HepG2 (cell line): ENCODE data around the gene WIPF2. TPM values are rescaled to one million over a fixed set of nuclear protein-coding genes. Genes with fewer than 3 reads are reported as not detected.

Source experiments
- BORCS8-MEF2B ChIP-seq: sonication (generic); formaldehyde crosslinking; IDR thresholded peaks from 2 replicates; pipeline ENCODE4 v1.8.0; 2022; ENCODE audit warnings: mild to moderate bottlenecking, missing genetic modification reagents
- DNMT3B ChIP-seq: conservative IDR thresholded peaks from 2 replicates; pipeline ENCODE4 v1.6.1; 2016; ENCODE audit warnings: missing biosample characterization, control low read depth
- FIP1L1 ChIP-seq: fragments of 200-400 bp; formaldehyde crosslinking; IDR thresholded peaks from 2 replicates; pipeline ENCODE4 v1.6.1; 2018; ENCODE audit warnings: low read depth, mild to moderate bottlenecking, low read length, moderate library complexity, borderline replicate concordance; ENCODE audit not compliant: insufficient read depth
- FOXJ3 ChIP-seq: sonication (generic); formaldehyde crosslinking; IDR thresholded peaks from 2 replicates; pipeline ENCODE4 v1.4.0; 2020; ENCODE audit warnings: missing genetic modification reagents, mild to moderate bottlenecking, borderline replicate concordance
- HNRNPLL ChIP-seq: fragments of 200-400 bp; formaldehyde crosslinking; IDR thresholded peaks from 2 replicates; pipeline ENCODE4 v1.6.1; 2017; ENCODE audit warnings: mild to moderate bottlenecking, low read depth, low read length; ENCODE audit not compliant: poor library complexity, severe bottlenecking
- KMT2B ChIP-seq: IDR thresholded peaks from 2 replicates; pipeline ENCODE4 v1.6.1; 2016; ENCODE audit warnings: missing genetic modification reagents, missing compliant biosample characterization
- ZBTB38 ChIP-seq: sonication (generic); formaldehyde crosslinking; IDR thresholded peaks from 2 replicates; pipeline ENCODE4 v1.5.1; 2020; ENCODE audit warnings: mild to moderate bottlenecking, missing genetic modification reagents
- ZNF207 ChIP-seq: fragments of 450-650 bp; IDR thresholded peaks from 2 replicates; pipeline ENCODE4 v1.6.1; 2016; ENCODE audit warnings: antibody characterized with exemption, borderline replicate concordance
- ZNF547 ChIP-seq: sonication (generic); formaldehyde crosslinking; IDR thresholded peaks from 2 replicates; pipeline ENCODE4 v1.5.1; 2020; ENCODE audit warnings: mild to moderate bottlenecking, missing genetic modification reagents
- ZNF614 ChIP-seq: IDR thresholded peaks from 2 replicates; pipeline ENCODE4 v1.6.1; 2018; ENCODE audit warnings: missing biosample characterization, missing genetic modification reagents, inconsistent platforms, borderline replicate concordance
- ZNF75D ChIP-seq: sonication (generic); formaldehyde crosslinking; IDR thresholded peaks from 2 replicates; pipeline ENCODE4 v1.8.1; 2023; ENCODE audit warnings: missing genetic modification reagents, mild to moderate bottlenecking, borderline replicate concordance
- polyA plus RNA-seq, 8 experiments: library from polyadenylated mRNA; depleted of rRNA in 3 of 8; stranded (reverse) in 7 of 8; unstranded in 1 of 8; fragments of >200 nt; fragmentation: Illumina TruSeq in 4 of 8; extraction: Trizol in 4 of 8; gene quantifications; 2 replicates each; pipeline versions ENCODE4 v1.2.1 to v1.2.3, GENCODE V29; 2011 to 2016; ENCODE audit warnings: low read depth in 4 of 8, missing spikeins in 1 of 8, mixed read lengths in 1 of 8; ENCODE audit not compliant: insufficient read depth in 1 of 8
- total RNA-seq, 5 experiments: library from RNA; depleted of rRNA; stranded (reverse); fragments of >200 nt; fragmentation: Illumina TruSeq; extraction: Trizol; gene quantifications; 2 replicates each; pipeline ENCODE4 v1.2.3, GENCODE V29; 2016; ENCODE audit warnings: low read depth in 1 of 5
- TF ChIP-seq, protein P1 (sequence below): sonication (generic); formaldehyde crosslinking; IDR thresholded peaks from 2 replicates; pipeline ENCODE4 v1.4.0; 2020; ENCODE audit warnings: missing genetic modification reagents, mild to moderate bottlenecking, borderline replicate concordance
- TF ChIP-seq, protein P2 (sequence below): sonication (generic); formaldehyde crosslinking; IDR thresholded peaks from 2 replicates; pipeline ENCODE4 v1.5.0; 2020; ENCODE audit warnings: missing genetic modification reagents, mild to moderate bottlenecking, borderline replicate concordance
- TF ChIP-seq, protein P3 (sequence below): sonication (generic); formaldehyde crosslinking; IDR thresholded peaks from 2 replicates; pipeline ENCODE4 v1.5.0; 2020; ENCODE audit warnings: mild to moderate bottlenecking, missing genetic modification reagents, borderline replicate concordance

Gene WIPF2
- total and polyA plus RNA-seq, 2 of the 13 experiments (the other 11 are each of a cell fraction or from before 2014, with no cell fraction given), result 7.2 to 10.8 TPM

DNA sequence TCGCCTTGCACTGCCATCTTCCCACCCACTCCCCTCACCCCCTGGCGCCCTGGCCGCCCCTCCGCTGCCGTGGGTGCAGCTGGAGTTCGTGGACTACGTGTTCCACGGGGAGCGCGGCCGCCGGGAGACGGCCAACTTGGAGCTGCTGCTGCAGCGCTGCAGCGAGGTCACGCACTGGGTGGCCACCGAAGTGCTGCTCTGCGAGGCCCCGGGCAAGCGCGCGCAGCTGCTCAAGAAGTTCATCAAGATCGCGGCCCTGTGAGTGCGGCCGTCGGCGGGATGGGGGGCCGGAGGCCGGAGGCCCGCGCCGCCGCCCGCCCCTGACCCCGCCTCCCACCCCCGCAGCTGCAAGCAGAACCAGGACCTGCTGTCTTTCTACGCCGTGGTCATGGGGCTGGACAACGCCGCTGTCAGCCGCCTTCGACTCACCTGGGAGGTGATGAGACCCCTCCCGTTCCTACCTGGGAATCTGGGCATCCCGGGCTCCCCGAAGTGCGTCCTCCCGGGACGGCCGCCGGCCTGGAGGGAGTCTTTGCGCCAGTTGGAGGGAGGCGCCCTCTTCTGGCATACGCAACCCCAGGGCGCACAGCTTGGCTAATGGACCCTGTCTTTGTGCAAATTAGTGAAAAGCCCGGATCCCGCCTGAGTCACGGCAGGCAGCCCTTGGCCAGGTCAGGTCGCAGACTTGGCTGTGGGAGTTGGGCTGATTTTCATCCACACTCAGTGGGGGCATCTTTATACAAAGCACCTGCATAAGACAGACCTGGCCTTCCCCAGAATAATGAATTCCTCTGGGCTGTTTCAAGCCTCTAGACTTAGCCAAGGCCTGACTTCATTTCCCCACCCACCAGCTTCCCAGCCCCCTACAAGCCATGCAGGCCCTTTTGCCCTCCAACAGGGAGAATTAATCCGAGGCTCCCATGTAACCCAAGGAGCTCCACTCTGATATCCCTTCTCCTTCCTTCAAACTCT, 27.6 kb upstream of the WIPF2 start (continued):
- peak; percentile 80; the same call in 1 of the 2 replicates for TF ChIP-seq ZNF547 (CRISPR knock-in tag)
- TF ChIP-seq, protein P1, sequence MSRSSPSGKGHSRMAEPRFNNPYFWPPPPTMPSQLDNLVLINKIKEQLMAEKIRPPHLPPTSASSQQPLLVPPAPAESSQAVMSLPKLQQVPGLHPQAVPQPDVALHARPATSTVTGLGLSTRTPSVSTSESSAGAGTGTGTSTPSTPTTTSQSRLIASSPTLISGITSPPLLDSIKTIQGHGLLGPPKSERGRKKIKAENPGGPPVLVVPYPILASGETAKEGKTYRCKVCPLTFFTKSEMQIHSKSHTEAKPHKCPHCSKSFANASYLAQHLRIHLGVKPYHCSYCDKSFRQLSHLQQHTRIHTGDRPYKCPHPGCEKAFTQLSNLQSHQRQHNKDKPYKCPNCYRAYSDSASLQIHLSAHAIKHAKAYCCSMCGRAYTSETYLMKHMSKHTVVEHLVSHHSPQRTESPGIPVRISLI (CRISPR knock-in tag), result peak; percentile 51; the same call in 1 of the 2 replicates
- no peak for TF ChIP-seq FOXJ3
- 0 out of 2 replicates have a peak, but pooled peaks have one; percentile 51 for TF ChIP-seq FIP1L1
- peak; percentile 82 for TF ChIP-seq ZNF614 (CRISPR knock-in tag)
- TF ChIP-seq ZNF75D, result no peak
- peak; percentile 57 for TF ChIP-seq BORCS8-MEF2B
- TF ChIP-seq HNRNPLL, result peak; percentile 92
- 0 out of 2 replicates have a peak, but pooled peaks have one; percentile 25 for TF ChIP-seq DNMT3B
- TF ChIP-seq ZBTB38, result peak; percentile 65
- 0 out of 2 replicates have a peak, but pooled peaks have one; percentile 21 for TF ChIP-seq KMT2B (CRISPR knock-in tag)
- no peak for TF ChIP-seq ZNF207
- TF ChIP-seq, protein P2, sequence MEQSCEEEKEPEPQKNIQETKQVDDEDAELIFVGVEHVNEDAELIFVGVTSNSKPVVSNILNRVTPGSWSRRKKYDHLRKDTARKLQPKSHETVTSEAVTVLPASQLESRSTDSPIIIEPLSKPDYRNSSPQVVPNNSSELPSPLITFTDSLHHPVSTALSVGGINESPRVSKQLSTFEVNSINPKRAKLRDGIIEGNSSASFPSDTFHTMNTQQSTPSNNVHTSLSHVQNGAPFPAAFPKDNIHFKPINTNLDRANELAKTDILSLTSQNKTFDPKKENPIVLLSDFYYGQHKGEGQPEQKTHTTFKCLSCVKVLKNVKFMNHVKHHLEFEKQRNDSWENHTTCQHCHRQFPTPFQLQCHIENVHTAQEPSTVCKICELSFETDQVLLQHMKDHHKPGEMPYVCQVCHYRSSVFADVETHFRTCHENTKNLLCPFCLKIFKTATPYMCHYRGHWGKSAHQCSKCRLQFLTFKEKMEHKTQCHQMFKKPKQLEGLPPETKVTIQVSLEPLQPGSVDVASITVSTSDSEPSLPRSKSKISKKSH (CRISPR knock-in tag), result no peak
- TF ChIP-seq, protein P3, sequence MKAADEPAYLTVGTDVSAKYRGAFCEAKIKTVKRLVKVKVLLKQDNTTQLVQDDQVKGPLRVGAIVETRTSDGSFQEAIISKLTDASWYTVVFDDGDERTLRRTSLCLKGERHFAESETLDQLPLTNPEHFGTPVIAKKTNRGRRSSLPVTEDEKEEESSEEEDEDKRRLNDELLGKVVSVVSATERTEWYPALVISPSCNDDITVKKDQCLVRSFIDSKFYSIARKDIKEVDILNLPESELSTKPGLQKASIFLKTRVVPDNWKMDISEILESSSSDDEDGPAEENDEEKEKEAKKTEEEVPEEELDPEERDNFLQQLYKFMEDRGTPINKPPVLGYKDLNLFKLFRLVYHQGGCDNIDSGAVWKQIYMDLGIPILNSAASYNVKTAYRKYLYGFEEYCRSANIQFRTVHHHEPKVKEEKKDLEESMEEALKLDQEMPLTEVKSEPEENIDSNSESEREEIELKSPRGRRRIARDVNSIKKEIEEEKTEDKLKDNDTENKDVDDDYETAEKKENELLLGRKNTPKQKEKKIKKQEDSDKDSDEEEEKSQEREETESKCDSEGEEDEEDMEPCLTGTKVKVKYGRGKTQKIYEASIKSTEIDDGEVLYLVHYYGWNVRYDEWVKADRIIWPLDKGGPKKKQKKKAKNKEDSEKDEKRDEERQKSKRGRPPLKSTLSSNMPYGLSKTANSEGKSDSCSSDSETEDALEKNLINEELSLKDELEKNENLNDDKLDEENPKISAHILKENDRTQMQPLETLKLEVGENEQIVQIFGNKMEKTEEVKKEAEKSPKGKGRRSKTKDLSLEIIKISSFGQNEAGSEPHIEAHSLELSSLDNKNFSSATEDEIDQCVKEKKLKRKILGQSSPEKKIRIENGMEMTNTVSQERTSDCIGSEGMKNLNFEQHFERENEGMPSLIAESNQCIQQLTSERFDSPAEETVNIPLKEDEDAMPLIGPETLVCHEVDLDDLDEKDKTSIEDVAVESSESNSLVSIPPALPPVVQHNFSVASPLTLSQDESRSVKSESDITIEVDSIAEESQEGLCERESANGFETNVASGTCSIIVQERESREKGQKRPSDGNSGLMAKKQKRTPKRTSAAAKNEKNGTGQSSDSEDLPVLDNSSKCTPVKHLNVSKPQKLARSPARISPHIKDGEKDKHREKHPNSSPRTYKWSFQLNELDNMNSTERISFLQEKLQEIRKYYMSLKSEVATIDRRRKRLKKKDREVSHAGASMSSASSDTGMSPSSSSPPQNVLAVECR (CRISPR knock-in tag), result peak; percentile 68; the same call in 1 of the 2 replicates
